ENCODE results near the gene PAX4. TPM values are rescaled to one million over a fixed set of nuclear protein-coding genes. Genes with fewer than 3 reads are reported as not detected.

PAX4 gene
- total and polyA plus RNA-seq, 2 of the 4 experiments (the other 2 are of a cell fraction) = not detected

GRCh38 chr7:127582361-127582760, 35.6 kb downstream of the PAX4 start:
- Histone ChIP-seq H3K9ac (ENCODE audit: low read depth, low read length) (no peak overlapping the region), H3K36me3 (ENCODE audit: control insufficient read depth, insufficient read depth, low read length) (peaks cover 21% of the 10 kb centered on the region), H4K5ac (ENCODE audit: low read depth, low read length) (no peak overlapping the region), H3K79me1 (ENCODE audit: low read depth in 1 of 2, low read length in 2 of 2) (peaks cover 27 to 66% of the 10 kb centered on the region in 2 experiments), H2BK120ac (ENCODE audit: low read depth, low read length) (no peak overlapping the region), H3K23ac (ENCODE audit: low read depth, low read length) (no peak overlapping the region), H3K4me1 (ENCODE audit: control insufficient read depth, insufficient read depth, low read length) (peaks cover 18% of the 10 kb centered on the region), H4K91ac (ENCODE audit: insufficient read depth, low read depth, low read length) (no peak overlapping the region), H4K20me1 (ENCODE audit: insufficient read depth, low read length) (peaks cover 39% of the 10 kb centered on the region), H2BK20ac (ENCODE audit: low read depth, low read length) (no peak overlapping the region), H3K9me3 (ENCODE audit: control insufficient read depth, insufficient read depth, low read length) (no peaks in the 10 kb centered on the region), H3K4ac (ENCODE audit: low read depth, low read length) (no peak overlapping the region), H3K4me3 (ENCODE audit: insufficient read depth, low read depth, low read length) (no peak overlapping the region), H4K8ac (ENCODE audit: low read depth in 2 of 2, low read length in 2 of 2) (no peak overlapping the region), H2AFZ (replicated peaks; ENCODE audit: low read length, poor library complexity) (no peak overlapping the region), H3K4me2 (ENCODE audit: low read depth, low read length) (no peak overlapping the region), H3K14ac (replicated peaks; ENCODE audit: low read depth, low read length) (no peak overlapping the region), H2AK9ac (replicated peaks; ENCODE audit: low read depth, low read length, poor library complexity) (no peak overlapping the region), H3K27ac (ENCODE audit: insufficient read depth, low read length) (no peak overlapping the region), H3K9me1 (ENCODE audit: insufficient read depth, low read length) (peaks cover 16% of the 10 kb centered on the region), H3K18ac (ENCODE audit: low read depth, low read length) (no peak overlapping the region), H3K56ac (ENCODE audit: extremely low read depth, insufficient read depth, low read length) (no peak overlapping the region), H2BK5ac (ENCODE audit: low read depth, low read length, poor library complexity, severe bottlenecking) (no peak overlapping the region), H2BK15ac (ENCODE audit: low read depth, low read length) (no peak overlapping the region), H2AK5ac (ENCODE audit: low read depth, low read length) (no peak overlapping the region), H3K27me3 (ENCODE audit: control insufficient read depth, insufficient read depth, low read length) (no peaks in the 10 kb centered on the region)
- ChIA-PET CTCF (no interaction called here), POLR2A (ENCODE audit: unreplicated experiment) (no interaction called here)
- ATAC-seq (ENCODE audit: low read depth) (no peak), DNase-seq (no peak)
- 86% methylated on average over 12 of the region's 14 CpGs; no CpG with 5 or more reads in 1 of the 2 experiments for WGBS, 2 experiments (ENCODE audit: extremely low coverage in 2 of 2, insufficient read length in 1 of 2)
- BruUV-seq (replicated peaks) = no TSS peak
- no peak for TF ChIP-seq BHLHE40 (IDR thresholded peaks at IDR 0.05; ENCODE audit: low read depth, low read length)
- in situ Hi-C loops (cut with MboI; ENCODE audit: low sequenced_read_pairs) (no loop called here), dilution Hi-C loops (cut with HindIII; ENCODE audit: low sequenced_read_pairs, unreplicated experiment) (no loop called here), intact Hi-C loops (cut with micrococcal nuclease) (loop anchor here (10.0 kb wide), 1 partner anchor 452 kb away; the partner anchor contains the start of gene LRRC4)

Data from IMR-90 (cell line).